Neural cell (in vitro differentiated cells): Measurements from ENCODE around the gene PTN.

ENCODE experiments used
- EP300 ChIP-seq: fragments of 450-650 bp; conservative IDR thresholded peaks from 2 replicates; pipeline ENCODE4 v1.6.1; 2014; ENCODE audit warnings: antibody characterized with exemption, mild to moderate bottlenecking, moderate library complexity; ENCODE audit not compliant: poor library complexity, severe bottlenecking
- EZH2 ChIP-seq: fragments of 200-600, 300-800 bp; shearing (Covaris generic), sonication (generic); IDR thresholded peaks from 2 replicates; pipeline ENCODE4 v1.6.1; 2014; ENCODE audit warnings: antibody characterized with exemption, low read length, borderline replicate concordance, mild to moderate bottlenecking; ENCODE audit not compliant: insufficient read depth, poor library complexity, severe bottlenecking
- POLR2AphosphoS5 ChIP-seq: IDR thresholded peaks from 2 replicates; pipeline ENCODE4 v1.6.1; 2012
- RAD21 ChIP-seq: fragments of 450-650 bp; conservative IDR thresholded peaks from 2 replicates; pipeline ENCODE4 v1.6.1; 2014; ENCODE audit warnings: antibody characterized with exemption, mild to moderate bottlenecking, moderate library complexity
- SMC3 ChIP-seq: fragments of 450-650 bp; conservative IDR thresholded peaks from 2 replicates; pipeline ENCODE4 v1.6.1; 2014; ENCODE audit warnings: antibody characterized with exemption, mild to moderate bottlenecking, moderate library complexity; ENCODE audit not compliant: poor library complexity
- TAF1 ChIP-seq: IDR thresholded peaks from 2 replicates; pipeline ENCODE4 v1.6.1; 2012; ENCODE audit warnings: low read depth
- TF ChIP-seq, protein P1 (sequence below): fragments of 450-650 bp; IDR thresholded peaks from 2 replicates; pipeline ENCODE4 v1.5.1; 2014; ENCODE audit warnings: antibody characterized with exemption, mild to moderate bottlenecking, moderate library complexity; ENCODE audit not compliant: poor library complexity, severe bottlenecking
- TF ChIP-seq, protein P2 (sequence below): IDR thresholded peaks from 2 replicates; pipeline ENCODE4 v1.6.1; 2012; ENCODE audit warnings: borderline replicate concordance

DNA sequence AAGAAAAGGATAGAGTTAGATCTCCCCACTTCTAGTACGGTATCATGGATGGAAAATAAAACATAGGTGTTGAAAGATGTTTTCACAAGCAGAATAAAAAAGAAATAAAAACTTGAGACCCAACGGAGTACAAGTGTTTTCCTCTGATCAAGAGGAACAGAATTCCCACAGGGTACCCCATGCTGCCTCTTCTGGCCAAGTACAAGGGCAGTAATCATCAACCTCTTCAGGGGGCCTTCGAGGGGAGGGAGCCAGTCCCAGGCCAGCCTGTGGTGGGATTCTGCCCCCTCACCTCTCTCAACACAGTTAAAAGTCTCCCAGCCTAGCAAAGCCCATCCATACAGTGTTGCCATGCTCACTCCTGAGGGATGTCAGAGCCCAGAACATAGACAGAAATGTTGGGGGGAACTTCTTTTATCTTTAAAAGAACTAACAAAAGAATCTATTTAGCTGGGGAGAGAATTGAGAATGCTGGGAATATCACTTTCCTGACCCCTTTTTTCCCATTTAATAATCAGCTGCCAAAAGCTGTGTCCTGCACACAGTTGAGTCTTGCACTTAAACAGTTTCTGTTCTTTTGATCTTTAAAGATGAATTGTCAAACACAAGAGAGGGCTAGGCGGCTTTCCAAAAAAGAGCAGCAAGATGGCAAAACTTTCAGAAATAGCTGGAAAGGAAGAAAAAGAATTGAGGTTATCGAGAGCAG is 101.7 kb downstream of the PTN start:
- TF ChIP-seq, protein P1, sequence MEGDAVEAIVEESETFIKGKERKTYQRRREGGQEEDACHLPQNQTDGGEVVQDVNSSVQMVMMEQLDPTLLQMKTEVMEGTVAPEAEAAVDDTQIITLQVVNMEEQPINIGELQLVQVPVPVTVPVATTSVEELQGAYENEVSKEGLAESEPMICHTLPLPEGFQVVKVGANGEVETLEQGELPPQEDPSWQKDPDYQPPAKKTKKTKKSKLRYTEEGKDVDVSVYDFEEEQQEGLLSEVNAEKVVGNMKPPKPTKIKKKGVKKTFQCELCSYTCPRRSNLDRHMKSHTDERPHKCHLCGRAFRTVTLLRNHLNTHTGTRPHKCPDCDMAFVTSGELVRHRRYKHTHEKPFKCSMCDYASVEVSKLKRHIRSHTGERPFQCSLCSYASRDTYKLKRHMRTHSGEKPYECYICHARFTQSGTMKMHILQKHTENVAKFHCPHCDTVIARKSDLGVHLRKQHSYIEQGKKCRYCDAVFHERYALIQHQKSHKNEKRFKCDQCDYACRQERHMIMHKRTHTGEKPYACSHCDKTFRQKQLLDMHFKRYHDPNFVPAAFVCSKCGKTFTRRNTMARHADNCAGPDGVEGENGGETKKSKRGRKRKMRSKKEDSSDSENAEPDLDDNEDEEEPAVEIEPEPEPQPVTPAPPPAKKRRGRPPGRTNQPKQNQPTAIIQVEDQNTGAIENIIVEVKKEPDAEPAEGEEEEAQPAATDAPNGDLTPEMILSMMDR = no peak
- TF ChIP-seq EP300 (no peak), EZH2 (no peak), SMC3 (no peak), POLR2AphosphoS5 (no peak), RAD21 (no peak), TAF1 (no peak)
- TF ChIP-seq, protein P2, sequence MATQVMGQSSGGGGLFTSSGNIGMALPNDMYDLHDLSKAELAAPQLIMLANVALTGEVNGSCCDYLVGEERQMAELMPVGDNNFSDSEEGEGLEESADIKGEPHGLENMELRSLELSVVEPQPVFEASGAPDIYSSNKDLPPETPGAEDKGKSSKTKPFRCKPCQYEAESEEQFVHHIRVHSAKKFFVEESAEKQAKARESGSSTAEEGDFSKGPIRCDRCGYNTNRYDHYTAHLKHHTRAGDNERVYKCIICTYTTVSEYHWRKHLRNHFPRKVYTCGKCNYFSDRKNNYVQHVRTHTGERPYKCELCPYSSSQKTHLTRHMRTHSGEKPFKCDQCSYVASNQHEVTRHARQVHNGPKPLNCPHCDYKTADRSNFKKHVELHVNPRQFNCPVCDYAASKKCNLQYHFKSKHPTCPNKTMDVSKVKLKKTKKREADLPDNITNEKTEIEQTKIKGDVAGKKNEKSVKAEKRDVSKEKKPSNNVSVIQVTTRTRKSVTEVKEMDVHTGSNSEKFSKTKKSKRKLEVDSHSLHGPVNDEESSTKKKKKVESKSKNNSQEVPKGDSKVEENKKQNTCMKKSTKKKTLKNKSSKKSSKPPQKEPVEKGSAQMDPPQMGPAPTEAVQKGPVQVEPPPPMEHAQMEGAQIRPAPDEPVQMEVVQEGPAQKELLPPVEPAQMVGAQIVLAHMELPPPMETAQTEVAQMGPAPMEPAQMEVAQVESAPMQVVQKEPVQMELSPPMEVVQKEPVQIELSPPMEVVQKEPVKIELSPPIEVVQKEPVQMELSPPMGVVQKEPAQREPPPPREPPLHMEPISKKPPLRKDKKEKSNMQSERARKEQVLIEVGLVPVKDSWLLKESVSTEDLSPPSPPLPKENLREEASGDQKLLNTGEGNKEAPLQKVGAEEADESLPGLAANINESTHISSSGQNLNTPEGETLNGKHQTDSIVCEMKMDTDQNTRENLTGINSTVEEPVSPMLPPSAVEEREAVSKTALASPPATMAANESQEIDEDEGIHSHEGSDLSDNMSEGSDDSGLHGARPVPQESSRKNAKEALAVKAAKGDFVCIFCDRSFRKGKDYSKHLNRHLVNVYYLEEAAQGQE = no peak
